HepG2 (cell line): ENCODE results near the gene OR10A2. TPM values are rescaled to one million over a fixed set of nuclear protein-coding genes. Genes with fewer than 3 reads are reported as not detected.
A peak's percentile ranks its signal among the peaks of the same experiment; 100 is the strongest.

Experiments
- ATAC-seq: fragments of 200-7000 bp; cut with Tn5 transposase; 3 replicates; pipeline ENCODE4 v1.9.1; 2020; ENCODE audit warnings: mild to moderate bottlenecking, moderate library complexity
- BruUV-seq: library from RNA; stranded (reverse); fragments of 400-500 nt; replicated peaks from 2 replicates; lab custom pipeline; 2021; lab: Mats Ljungman, UMichigan
- CTCF ChIA-PET: fragments of 300-600 bp; formaldehyde crosslinking; extraction: SDS; loops from one replicate; lab custom pipeline; 2021; ENCODE audit warnings: low total read pairs, inconsistent platforms, low intra/inter-chr PET ratio; lab: Yijun Ruan, JAX
- POLR2A ChIA-PET: fragments of 350-600 bp; sonication (Branson Sonifier 250); formaldehyde crosslinking; loops from one replicate; lab custom pipeline; 2020; ENCODE audit warnings: antibody characterized with exemption, inconsistent platforms; lab: Yijun Ruan, JAX
- DNase-seq: peaks from one replicate; pipeline ENCODE4 v3.0.0-alpha.2; 2015; ENCODE audit warnings: low spot score
- FAIRE-seq: peaks from 3 replicates; lab custom pipeline; 2011; peaks lifted over from hg19 to GRCh38; lab: Jason Lieb, UNC
- H2AFZ ChIP-seq: one replicate; pipeline ENCODE4 v1.6.1; 2011; ENCODE audit warnings: low read length, inconsistent platforms
- H3K27ac ChIP-seq: fragments of 300-600 bp; 3 replicates; pipeline ENCODE4 v1.8.0; 2011; ENCODE audit warnings: mixed run types, mild to moderate bottlenecking, mixed read lengths, low read length, inconsistent platforms; ENCODE audit not compliant: insufficient read depth; ENCODE audit errors: extremely low read length
- H3K27me3 ChIP-seq, 2 experiments: fragments of 200-600 bp in 1 of 2; 2 replicates in 1 of 2; 3 replicates in 1 of 2; pipeline versions ENCODE4 v1.6.0 to v1.8.0; 2011; ENCODE audit warnings: low read length in 2 of 2, mild to moderate bottlenecking in 2 of 2, moderate library complexity in 2 of 2, inconsistent platforms in 1 of 2; ENCODE audit not compliant: insufficient read depth in 2 of 2, control insufficient read depth in 1 of 2
- H3K36me3 ChIP-seq, 2 experiments: fragments of 200-600 bp in 1 of 2; replicated peaks in 1 of 2; 2 replicates in 1 of 2; 3 replicates in 1 of 2; pipeline versions ENCODE4 v1.5.1 to v1.8.0; 2011; ENCODE audit warnings: low read length in 2 of 2, inconsistent platforms in 1 of 2; ENCODE audit not compliant: insufficient read depth in 2 of 2, control insufficient read depth in 1 of 2
- H3K4me1 ChIP-seq: 2 replicates; pipeline ENCODE4 v1.5.1; 2012; ENCODE audit warnings: low read length, inconsistent platforms; ENCODE audit not compliant: insufficient read depth
- H3K4me2 ChIP-seq: 2 replicates; pipeline ENCODE4 v1.6.0; 2011; ENCODE audit warnings: low read depth, low read length, inconsistent platforms
- H3K4me3 ChIP-seq, 3 experiments: fragments of 200-600 bp in 1 of 3; sonication (generic), shearing (Covaris generic) in 1 of 3; replicated peaks in 1 of 3; 2 replicates each; pipeline ENCODE4 v1.5.1; 2011 to 2016; ENCODE audit warnings: low read length in 3 of 3, inconsistent platforms in 2 of 3, low read depth in 2 of 3, mild to moderate bottlenecking in 2 of 3, control low read depth in 1 of 3, mixed read lengths in 1 of 3; ENCODE audit not compliant: insufficient read depth in 1 of 3
- H3K79me2 ChIP-seq: one replicate; pipeline ENCODE4 v1.6.1; 2011; ENCODE audit warnings: low read length, inconsistent platforms; ENCODE audit not compliant: insufficient read depth
- H3K9ac ChIP-seq: 2 replicates; pipeline ENCODE4 v1.6.0; 2011; ENCODE audit warnings: mild to moderate bottlenecking, low read depth, low read length, inconsistent platforms; ENCODE audit not compliant: insufficient read depth
- H3K9me3 ChIP-seq: 2 replicates; pipeline ENCODE4 v1.5.1; 2012; ENCODE audit warnings: mild to moderate bottlenecking, low read length
- H4K20me1 ChIP-seq: 2 replicates; pipeline ENCODE4 v1.6.0; 2011; ENCODE audit warnings: inconsistent platforms, mild to moderate bottlenecking, low read length, moderate library complexity; ENCODE audit not compliant: insufficient read depth
- CEBPB ChIP-seq: IDR thresholded peaks from 2 replicates; pipeline ENCODE4 v1.6.1; 2011; ENCODE audit warnings: low read depth, low read length, improper control_type of control experiment, borderline replicate concordance
- HNF4G ChIP-seq, 2 experiments: sonication (generic) in 1 of 2; formaldehyde crosslinking in 1 of 2; IDR thresholded peaks; 2 replicates each; pipeline versions ENCODE4 v1.4.0 to v1.6.1; 2011 to 2020; ENCODE audit warnings: borderline replicate concordance in 2 of 2, low read depth in 2 of 2, mild to moderate bottlenecking in 2 of 2, low read length in 1 of 2, missing genetic modification reagents in 1 of 2, moderate library complexity in 1 of 2
- TSC22D2 ChIP-seq: sonication (generic); formaldehyde crosslinking; IDR thresholded peaks from 2 replicates; pipeline ENCODE4 v1.5.1; 2020; ENCODE audit warnings: missing genetic modification reagents, mild to moderate bottlenecking, borderline replicate concordance
- ZBTB10 ChIP-seq: sonication (generic); formaldehyde crosslinking; IDR thresholded peaks from 2 replicates; pipeline ENCODE4 v1.4.0; 2020; ENCODE audit warnings: missing genetic modification reagents, borderline replicate concordance
- WGBS: methylation state at CpG from one replicate; pipeline ENCODE4 v1.1.6; 2017; ENCODE audit warnings: low lambda C conversion rate; 5-methylcytosine and 5-hydroxymethylcytosine counted together
- in situ Hi-C: cut with HindIII; loops from 2 replicates; pipeline ENCODE4 v1.10.0; 2017; ENCODE audit warnings: low pct_unique_long_range_greater_than_20kb; ENCODE audit not compliant: extremely low pct_ligation_motif_present
- intact Hi-C: fragments of 100-400 bp; cut with micrococcal nuclease; formaldehyde crosslinking; loops from one replicate; pipeline ENCODE4 v1.10.0; 2022; ENCODE audit not compliant: unreplicated experiment
- polyA plus RNA-seq, 8 experiments: library from polyadenylated mRNA; depleted of rRNA in 3 of 8; stranded (reverse) in 7 of 8; unstranded in 1 of 8; fragments of >200 nt; fragmentation: Illumina TruSeq in 4 of 8; extraction: Trizol in 4 of 8; gene quantifications; 2 replicates each; pipeline versions ENCODE4 v1.2.1 to v1.2.3, GENCODE V29; 2011 to 2016; ENCODE audit warnings: low read depth in 4 of 8, missing spikeins in 1 of 8, mixed read lengths in 1 of 8; ENCODE audit not compliant: insufficient read depth in 1 of 8
- total RNA-seq, 5 experiments: library from RNA; depleted of rRNA; stranded (reverse); fragments of >200 nt; fragmentation: Illumina TruSeq; extraction: Trizol; gene quantifications; 2 replicates each; pipeline ENCODE4 v1.2.3, GENCODE V29; 2016; ENCODE audit warnings: low read depth in 1 of 5

OR10A2 gene
- total and polyA plus RNA-seq, 2 of the 13 experiments (the other 11 are each of a cell fraction or from before 2014, with no cell fraction given): not detected

DNA sequence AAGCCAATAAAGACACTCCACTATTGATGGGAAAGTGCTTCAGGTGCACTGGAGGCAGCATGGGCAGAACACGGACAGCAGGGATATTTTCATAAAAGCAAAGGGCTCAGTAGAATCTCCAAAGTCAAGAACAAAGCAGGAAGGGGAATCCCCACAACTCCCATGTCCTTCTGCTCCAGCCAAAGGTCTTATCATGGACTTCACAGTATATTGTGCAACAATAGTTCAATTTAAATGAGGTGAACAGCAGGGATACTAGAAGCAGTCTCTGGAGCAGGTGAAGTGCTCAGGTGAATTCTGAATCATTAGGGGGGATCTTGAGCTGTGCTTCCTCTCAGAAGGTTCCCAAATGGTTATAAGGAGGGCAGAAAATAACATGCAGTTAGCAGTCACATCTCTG, 36.1 kb downstream of the OR10A2 start:
- CTCF ChIA-PET: no interaction called here
- intact Hi-C loops: no loop called here
- WGBS: 0% methylated on average over 1 of the region's 1 CpG

More for the DNA sequence above, 36.1 kb downstream of the OR10A2 start:
- in situ Hi-C loops: no loop called here
- Histone ChIP-seq H3K4me2 (no peak overlapping the region), H4K20me1 (no peaks in the 10 kb centered on the region), H3K79me2 (no peaks in the 10 kb centered on the region), H3K36me3 (no peaks in the 10 kb centered on the region), H3K27me3 (no peaks in the 10 kb centered on the region), H2AFZ (no peak overlapping the region), H3K4me1 (no peaks in the 10 kb centered on the region), H3K9me3 (no peaks in the 10 kb centered on the region), H3K9ac (no peak overlapping the region)
- POLR2A ChIA-PET: no interaction called here
- DNase-seq: no peak
- no peak for ATAC-seq
- TF ChIP-seq TSC22D2 (CRISPR knock-in tag) (no peak), HNF4G (IDR thresholded peaks at IDR 0.05; ENCODE audit: borderline replicate concordance, low read depth, low read length) (no peak), HNF4G (CRISPR knock-in tag; IDR thresholded peaks at IDR 0.05; ENCODE audit: borderline replicate concordance, low read depth) (no peak), CEBPB (peak; percentile 68), ZBTB10 (CRISPR knock-in tag) (no peak)
- TF ChIP-seq, all 625 proteins: peak for 1
- no peak for FAIRE-seq
- H3K4me3 ChIP-seq: no peak overlapping the region
- BruUV-seq: no TSS peak
- no peak overlapping the region for H3K27ac ChIP-seq
